Stimulated activated CD4-positive, alpha-beta T cell treated with anti-CD3 and anti-CD28 coated beads, Interleukin-4, amount 100 ng/mL, for 48 hours (primary cell): ENCODE measurements around the gene SLC25A29.
"Not testable (repeated sequence)": the region's sequence is repeated elsewhere in the genome, so short reads cannot be mapped to it uniquely, and the experiment has no call there.

Experiments used
- DNase-seq, 2 donors: peaks; one replicate each; pipeline ENCODE4 v3.0.0-alpha.2; 2020; ENCODE audit warnings: low read depth in 2 of 2

Gene SLC25A29

DNA sequence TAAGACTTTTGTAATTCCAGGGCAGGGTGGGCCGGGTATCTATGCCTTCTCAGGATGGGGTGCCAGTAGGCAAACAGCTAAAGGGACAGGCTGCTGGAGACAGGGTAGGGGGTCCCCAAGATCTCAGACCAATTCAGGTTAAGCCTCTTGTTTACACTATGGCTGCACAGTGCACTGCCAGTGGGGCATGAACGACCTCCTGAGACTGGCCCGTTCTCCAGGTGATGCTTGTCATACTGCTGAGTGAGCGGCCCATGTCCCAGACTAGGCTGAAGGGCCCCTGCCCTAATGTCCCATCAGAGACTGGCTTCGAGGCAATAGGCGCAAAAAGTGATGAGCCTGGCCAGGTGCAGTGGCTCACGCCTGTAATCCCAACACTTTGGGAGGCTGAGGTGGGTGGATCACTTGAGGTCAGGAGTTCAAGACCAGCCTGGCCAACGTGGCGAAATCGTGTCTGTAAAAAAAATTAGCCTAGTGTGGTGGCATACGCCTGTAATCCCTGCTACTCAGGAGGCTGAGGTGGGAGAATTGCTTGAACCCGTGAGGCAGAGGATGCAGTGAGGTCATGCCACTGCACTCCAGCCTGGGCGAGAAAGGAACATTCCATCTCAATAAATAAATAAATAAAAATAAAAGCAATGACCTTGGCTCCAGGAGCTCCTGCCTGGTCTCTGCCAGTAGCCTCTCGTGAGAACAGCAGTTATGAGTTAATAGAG, 12.6 kb downstream of the SLC25A29 start:
- no peak for DNase-seq

DNA sequence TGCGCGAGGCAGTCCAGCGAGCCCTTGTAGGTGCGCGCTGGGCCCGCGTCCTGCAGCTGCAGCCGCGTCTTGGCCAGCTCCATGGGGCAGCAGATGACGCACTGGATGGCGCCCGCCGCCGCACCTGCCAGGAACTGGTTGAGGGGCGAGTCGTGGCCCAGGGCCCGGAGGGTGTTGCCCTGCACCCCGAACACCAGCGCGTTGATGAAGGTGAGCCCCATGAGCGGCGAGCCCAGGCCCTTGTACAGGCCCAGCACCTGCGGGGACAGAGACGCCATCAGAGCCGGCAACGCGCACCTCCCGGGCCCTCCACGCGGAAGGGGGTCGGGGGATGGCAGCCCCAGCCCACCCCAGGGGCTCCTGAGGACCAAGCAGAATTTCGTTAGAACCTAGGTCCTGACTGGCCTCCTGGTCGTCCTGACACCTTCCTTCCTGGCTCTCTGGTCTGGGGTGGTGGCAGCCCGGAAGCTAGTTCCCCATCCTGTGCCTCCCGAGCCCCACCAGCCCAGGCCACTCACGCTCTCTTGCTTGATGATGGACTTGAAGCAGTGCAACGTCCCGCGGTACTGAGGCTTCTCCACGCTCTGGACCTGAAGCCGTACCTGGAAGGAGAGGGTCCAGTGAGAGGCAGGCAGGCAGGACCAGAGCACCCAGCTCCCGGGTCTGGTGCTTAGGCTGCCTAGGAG, 13.3 kb downstream of the SLC25A29 start:
- DNase-seq, result no peak

DNA sequence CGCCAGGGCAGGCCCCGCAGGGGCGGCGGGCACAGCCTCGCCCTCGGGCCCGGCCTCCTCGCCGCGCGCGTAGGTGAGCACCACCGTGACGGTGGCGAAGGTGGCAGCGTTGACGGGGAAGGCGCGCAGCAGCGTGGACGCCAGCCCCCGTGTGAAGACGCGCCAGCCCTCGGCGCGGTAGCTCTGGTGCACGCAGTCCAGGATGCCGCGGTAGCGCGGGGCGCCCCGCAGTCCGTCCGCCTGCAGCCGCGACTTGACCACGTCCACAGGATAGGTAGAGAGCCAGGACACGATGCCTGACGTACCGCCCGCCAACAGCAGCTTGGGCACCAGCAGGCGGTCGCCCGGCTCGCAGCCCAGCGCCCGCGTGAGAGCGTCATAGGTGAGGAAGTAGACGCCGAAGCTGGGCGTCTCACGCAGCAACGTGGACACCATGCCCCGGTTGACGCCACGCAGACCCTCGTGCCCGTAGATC, 13.9 kb downstream of the SLC25A29 start:
- DNase-seq, result no peak

DNA sequence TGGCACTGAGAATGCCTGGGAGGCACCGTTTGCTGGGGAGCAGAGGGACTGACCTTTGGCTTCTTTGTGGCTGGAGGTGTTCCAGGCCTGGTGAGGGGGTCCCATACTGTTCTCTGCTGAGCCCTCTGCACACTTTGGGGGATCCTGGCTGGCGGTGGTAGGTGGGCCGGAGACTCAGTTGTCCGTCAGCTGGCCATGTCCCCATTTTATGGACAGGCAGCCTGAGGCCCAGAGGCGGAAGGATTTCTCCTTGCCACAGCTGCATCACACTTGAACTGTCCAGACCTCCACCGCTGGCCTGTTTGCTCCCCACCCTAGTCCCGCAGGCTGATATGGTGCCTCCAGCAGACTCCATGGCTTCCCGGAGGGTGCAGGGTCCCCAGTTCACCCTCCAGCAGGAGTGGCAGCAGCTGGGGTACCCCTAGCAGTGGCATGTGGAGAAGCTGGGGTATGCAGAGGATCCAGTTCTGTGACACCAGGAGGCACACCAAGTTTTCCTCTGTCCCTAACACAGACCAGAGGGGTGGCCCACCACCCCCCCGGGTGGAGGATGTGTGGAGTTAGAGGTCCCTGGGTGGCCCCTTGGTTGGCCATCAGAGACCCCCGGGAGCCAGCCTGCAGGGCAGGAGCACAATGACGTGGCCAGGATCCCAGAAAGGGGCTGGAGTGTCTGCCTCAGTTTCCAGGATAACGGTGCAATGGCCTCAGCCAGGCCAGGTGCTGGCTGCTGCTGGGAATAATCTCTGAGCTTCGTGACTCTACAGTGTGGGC, 14.8 kb downstream of the SLC25A29 start:
- no peak for DNase-seq

DNA sequence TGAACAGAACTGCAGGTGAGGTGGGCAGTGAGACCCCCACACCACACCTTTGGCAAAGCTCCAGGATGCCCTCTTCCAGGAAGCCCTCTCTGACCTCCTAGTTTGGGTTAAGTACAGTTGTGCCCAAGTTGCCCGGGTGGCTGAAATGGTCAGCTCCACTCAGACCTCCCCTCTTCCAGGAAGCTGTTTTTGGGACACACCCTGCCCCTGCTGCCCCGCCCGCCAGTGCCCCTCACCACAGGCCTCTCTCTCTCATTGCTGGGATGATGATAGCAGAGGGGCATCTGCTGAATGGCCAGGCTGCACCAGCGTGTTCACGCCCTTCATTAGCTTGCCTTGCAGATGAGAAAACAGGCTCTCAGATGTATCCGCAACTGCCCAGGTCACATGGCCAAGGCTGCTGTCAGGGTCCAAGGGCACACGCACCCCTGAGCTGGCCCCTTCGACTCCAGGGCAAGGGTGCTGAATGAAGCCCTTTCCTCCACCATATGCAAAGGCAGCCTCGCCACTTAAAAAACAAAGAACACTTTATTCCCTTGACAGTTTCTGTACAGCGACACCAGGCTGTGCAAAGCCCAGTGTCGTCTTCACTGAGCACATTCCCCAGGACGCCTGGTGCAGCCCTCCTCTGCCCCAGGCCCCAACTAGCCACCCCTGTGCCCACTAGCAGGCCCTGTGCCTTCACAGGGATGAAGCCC, 15.5 kb downstream of the SLC25A29 start:
- no peak for DNase-seq

DNA sequence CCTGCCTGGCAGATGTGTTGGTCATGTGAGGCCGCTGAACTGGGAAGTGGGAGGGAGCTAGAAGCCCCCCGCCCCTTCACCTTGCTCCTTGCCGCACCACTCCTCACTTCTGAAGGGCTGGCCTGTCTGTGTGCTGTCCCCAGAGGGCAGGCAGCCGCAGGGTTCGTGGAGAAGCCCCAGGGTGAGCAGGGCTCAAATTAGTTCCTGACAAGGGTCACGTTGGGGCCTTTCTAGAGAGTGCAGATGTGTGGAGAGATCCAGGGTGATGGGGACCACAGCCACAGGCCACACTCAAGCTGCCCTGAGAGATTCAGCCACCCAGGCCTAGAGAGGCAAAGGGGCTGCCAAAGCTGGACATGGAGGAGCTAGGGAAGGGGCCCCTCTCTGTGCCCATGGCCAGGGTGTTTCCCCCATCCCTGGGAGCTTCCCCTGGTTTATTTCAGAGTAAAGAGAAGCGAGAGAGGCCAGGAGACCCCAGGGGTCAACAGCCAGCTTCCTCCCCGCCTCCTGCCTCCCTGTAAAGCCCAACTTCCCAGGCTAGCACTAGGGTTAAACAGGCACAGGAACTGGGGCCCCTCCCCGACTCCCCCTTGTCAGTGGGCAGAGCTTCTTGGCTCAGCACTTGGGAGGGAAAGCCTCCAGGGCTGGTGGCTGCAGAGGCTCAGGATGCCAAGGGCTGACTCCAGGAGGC, 16.2 kb downstream of the SLC25A29 start:
- no peak for DNase-seq

DNA sequence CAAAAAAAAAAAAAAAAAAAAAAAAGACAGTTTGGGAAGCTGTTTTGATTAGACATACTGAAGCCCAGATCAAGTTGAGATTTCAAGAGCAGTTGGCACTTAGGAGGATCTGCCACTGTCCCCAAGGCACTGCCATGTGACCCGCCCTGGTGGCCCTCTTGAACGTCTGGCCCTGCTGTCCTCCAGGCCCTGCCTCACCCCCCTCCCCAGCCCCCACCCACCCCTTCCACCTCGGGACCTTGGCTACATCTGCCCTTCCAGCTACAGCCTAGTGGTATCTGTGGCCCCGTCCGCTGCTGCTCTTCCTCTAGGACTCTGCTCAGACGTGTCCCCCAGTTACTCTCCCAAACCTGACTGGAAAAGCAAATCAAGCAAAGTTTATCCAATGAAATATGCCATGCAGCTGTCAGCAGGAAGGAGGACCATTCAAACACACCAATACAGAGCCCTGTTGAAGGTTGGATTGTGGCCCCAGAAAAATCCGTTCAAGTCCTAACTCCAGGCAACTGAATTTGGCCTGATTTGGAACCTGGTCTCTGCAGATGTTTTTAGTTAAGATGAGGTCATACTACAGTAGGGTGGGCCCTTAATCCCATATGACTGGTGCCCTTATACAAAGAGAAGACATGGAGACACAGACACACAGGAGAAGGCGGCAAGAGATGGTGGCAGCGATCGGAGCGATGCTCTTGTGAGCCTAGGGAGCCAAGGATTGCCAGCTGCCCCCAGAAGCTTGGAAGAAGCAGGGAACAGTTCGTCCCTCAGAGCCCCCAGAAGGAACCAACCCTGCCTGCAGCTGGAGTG, 17.7 kb downstream of the SLC25A29 start:
- DNase-seq, result no peak

DNA sequence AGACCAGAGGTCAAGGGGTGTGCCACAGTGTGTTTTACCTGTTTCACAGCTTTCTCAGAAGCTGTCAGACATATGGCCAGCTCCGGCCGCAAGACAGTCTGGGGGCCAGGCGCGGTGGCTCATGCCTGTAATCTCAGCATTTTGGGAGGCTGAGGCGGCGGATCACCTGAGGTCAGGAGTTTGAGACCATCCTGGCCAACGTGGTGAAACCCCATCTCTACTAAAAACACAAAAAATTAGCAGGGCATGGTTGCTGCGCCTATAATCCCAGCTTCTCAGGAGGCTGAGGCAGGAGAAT, 18.3 kb downstream of the SLC25A29 start:
- DNase-seq, result not testable (repeated sequence)

DNA sequence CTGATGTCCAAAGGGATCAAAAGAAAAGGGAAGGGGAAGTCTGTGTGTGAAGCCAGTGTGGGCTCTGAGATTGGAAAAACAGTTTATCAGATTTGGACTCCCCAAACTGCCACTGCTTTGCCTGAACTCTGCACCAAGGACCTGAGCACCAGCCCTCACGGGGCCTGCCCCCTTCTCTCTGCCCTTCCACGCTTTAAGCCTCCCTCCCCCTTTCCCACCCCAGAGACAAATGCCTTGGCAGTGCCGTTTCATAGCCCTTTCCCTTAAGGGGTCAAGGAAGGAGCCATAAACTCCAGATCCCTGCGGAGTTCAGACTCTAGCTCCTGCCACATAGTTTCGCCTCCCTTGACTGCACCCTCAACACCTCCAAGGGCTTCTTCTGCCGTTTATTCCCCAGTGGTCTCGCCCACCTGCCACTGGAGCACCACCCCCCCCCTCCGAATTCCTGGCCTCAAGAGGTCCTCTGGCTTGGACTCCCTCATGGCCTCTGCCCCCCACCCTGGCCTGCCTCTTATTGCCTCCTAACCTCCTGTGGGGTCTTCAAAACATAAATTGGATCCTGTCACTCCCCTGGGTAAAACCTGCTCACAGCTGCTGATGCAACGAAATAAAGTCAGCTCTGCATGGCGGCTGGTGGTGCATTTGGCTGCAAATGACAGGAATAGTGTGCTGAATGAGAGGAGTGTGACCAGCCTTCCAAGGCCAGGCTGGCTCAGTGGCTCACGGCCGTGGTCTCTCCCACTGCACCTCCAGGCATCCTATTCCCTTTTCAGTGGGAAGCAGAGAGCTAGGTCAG, 18.8 kb downstream of the SLC25A29 start:
- no peak for DNase-seq

DNA sequence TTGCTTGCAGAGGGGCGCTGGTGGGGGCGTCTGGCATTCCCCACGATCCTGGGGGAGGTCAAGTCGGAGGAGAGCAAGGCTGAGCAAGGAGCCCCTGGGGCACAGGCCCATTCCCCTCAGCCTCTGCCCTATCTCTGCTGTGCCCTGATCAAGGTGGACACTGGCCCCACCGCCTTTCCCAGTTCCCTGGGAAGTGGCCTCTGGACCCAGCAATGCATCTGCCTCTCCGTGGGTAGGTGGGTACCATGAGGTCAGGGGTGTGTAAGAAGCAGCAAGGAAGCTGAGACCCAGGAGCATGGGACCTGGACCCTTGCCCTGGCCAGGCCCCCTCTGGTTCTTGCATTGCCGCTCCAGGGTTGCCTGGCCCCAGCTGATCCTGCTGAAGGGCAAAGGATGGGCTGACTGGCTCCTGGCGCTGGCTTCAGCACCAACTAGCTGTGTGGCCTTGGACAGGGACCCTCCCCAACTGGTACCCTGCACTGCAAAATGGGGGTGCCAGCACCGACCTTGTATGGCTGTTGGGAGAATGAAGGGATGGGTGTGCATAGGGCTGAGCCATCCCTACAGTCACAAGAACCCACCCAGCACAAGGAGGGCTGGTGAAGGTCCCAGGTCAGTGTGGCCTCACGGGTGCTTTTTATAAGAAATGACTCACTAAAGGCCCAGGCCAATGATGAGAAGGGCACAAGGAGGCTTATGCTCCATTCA, 19.6 kb downstream of the SLC25A29 start:
- no peak for DNase-seq

DNA sequence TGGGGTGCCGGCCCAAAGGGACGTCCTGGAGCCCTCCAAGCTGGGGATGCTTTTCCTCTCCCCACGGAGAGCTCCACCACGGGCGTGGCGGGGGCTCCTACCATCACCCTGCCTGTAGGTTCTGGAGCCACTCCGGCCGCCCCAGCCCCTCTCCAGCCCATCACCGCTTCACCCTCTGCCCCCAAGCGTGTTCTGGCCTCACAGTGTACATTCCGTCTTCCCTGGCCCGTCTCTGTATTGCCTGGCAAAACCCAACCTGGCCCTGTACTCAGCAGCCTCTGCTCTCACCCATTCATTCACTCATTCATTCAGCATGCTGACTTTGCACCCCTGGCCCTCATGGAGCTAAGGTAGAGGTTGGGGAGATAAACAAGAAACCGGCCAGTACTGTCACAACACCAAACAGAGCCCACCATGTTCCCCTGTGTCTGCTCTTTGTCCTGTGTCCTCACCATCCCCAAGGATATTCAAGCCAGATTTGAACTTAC, 20.3 kb downstream of the SLC25A29 start:
- DNase-seq, result no peak

DNA sequence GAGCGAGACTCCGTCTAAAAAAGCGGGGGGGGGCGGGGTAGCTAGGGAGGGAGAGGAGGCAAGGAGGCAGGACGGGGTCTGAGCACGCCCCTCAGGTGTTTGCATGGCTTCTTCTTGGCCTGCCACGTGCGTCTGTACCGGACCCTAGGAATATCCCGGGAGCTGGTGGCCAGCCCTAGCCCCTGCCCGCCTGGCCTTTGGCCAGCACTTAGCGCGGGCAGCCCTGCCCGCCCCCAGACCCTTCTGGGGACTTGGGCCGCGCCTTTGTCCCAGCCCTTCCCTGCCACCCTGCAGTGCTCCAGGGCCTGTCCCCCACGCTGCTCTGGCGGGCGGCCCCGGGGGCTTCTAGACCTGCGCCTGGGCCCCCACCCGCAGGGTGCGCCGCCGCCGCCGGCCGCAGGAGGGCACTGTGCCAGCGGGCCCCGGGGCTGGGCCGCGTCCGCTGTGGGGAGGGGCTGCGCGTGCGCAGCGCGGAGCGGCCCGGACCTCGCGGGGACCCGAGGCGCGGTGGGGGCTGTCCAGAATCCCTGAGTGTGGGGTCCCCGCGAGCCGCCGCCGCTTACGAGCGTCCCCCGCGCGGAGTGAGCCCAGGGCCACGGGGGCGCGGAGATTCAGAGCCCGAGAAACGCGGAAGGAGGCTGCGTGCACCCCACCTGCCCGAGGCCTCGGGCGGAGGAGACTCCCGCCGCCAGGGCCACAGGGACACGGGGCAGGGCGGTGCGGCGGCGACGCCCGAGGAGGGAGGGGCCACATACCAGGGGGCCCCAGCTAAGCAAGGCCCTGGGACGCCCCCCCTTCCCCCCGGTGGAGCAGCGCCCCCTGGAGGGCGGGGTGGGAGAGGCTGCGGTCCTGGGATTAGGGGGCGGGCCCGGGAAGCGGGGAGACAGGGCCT, 21.0 kb downstream of the SLC25A29 start:
- peak; percentile 71 to 78 for DNase-seq

DNA sequence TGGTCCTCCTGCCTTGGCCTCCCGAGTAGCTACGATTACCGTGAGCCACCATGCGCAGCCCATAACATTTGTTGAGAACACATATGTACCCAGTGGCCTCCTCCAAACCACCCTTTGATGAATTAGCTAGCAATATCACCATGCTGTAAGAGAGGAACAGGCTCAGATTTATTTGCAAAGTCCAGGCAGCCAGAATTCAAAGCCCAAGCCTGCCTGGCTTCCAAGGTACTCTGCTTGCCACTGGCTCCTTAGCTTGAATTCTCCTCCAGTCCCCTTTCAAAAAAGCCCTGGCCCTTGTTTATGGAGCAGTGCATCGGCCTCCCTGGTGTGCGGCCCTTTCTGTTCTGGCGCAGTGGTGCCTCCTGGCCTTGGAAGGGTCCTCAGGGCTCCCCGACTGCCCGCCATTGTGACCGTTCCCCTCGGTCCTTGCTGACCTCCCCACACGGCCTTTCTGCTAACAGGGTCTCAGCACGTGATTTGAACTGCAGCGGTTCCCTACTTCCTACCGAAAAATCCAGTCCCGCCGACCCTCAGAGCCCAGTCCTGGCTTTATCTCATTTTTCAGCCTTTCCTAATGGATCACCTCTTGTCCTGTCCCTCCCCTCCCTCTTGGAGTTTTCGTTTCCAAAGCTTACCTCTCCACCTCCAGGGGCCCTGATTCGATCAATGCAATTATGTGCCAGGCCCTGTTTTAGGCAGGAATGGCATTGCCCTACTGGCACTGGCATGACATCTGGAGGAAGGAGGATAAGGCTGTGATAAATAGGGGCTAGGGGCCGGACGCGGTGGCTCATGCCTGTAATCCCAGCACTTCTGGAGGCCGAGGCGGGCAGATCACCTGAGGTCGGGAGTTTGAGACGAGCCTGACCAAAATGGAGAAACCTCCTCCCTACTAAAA, 22.0 kb downstream of the SLC25A29 start:
- DNase-seq, result no peak

DNA sequence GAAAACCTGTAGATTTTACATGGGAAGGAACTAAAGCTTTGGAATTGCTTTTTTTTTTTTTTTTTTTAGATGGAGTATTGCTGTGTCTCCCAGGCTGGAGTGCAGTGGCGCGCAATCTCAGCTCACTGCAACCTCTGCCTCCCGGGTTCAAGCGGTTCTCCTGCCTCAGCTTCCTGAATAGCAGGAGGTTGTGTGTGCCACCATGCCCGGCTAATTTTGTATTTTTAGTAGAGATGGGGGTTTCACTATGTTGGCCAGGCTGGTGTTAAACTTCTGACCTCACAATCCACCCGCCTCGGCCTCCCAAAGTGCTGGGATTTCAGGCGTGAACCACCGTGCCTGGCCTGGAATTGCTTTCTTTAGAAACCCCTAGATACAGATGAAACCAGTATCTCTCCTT, 22.8 kb downstream of the SLC25A29 start:
- DNase-seq, result not testable (repeated sequence)

DNA sequence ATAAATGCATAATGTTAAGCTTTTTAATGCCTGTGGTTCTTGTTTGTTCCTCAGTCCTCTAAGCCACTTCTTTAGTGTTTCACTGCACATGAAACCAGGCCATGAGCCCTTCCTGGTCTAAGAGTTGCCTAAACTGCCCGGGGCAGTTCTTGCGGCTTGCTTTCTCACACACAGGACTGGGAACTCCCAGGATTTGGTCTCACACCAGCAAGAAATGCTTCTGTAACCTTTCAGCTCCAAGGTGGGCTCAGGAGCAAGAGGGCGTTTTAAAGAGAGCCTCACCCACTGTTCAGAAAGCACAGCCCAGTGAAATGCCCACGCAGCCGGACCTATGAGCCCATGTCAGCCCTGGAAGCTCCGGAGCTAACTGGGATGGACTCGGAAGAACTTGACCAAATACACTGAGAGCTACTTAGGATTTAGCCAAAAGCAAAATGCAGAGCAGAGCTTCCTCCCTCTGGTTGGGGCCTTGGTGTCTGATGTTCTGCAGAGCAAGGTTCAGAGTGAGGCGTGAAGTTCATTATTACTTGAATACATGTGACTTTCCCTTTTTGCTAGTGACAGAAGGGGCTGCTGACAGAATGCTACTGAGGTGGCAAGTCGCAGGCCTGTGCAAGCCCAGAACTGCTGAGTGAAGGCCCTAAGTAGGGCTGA, 23.4 kb downstream of the SLC25A29 start:
- no peak for DNase-seq

DNA sequence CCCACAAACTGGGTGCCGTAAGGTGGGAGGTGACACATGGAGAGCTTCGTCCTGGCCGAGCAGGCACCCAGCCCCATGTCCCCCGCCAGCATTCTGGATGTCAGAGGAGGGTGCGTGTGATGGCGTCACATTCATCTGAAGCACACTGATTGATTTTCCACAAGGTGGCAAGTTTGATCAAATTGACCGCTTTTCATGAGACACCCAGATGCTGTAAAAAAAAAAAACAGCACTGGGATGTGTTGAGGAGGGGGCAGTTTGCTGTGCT, 24.2 kb downstream of the SLC25A29 start:
- no peak for DNase-seq
